ENCODE measurements around the gene DNAH10. TPM values are rescaled to one million over a fixed set of nuclear protein-coding genes. Genes with fewer than 3 reads are reported as not detected.
"Not testable (repeated sequence)": the region's sequence is repeated elsewhere in the genome, so short reads cannot be mapped to it uniquely, and the experiment has no call there.

DNAH10 gene
- total RNA-seq, 1 donor from 2014 or later = 0.54 TPM

DNA sequence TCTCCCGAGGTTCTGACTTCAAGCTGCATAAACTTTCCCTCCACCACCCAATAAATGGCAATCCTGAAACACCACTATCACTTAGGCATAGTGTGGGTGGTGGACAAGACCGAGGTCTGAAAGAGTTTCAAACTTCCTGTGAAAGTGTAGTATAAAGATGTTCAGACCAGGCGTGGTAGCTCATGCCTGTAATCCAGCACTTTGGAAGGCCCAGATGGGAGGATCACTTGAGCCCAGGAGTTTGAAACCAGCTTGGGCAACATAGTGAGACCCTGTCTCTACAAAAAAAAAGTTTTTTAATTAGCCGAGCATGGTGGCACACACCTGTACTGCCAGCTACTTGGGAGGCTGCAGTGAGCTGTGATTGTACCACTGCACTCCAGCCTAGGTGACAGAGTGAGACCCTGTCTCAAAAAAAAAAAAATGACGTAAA lies 148.7 kb downstream of the DNAH10 start:
- TF ChIP-seq, protein P1, sequence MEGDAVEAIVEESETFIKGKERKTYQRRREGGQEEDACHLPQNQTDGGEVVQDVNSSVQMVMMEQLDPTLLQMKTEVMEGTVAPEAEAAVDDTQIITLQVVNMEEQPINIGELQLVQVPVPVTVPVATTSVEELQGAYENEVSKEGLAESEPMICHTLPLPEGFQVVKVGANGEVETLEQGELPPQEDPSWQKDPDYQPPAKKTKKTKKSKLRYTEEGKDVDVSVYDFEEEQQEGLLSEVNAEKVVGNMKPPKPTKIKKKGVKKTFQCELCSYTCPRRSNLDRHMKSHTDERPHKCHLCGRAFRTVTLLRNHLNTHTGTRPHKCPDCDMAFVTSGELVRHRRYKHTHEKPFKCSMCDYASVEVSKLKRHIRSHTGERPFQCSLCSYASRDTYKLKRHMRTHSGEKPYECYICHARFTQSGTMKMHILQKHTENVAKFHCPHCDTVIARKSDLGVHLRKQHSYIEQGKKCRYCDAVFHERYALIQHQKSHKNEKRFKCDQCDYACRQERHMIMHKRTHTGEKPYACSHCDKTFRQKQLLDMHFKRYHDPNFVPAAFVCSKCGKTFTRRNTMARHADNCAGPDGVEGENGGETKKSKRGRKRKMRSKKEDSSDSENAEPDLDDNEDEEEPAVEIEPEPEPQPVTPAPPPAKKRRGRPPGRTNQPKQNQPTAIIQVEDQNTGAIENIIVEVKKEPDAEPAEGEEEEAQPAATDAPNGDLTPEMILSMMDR (IDR thresholded peaks at IDR 0.05; ENCODE audit: insufficient read depth, low read depth, low read length) = no peak
- no peak for TF ChIP-seq EZH2 (IDR thresholded peaks at IDR 0.05; ENCODE audit: insufficient read depth, low read length)
- Mint-ChIP-seq H3K4me1 (ENCODE audit: low read depth, unreplicated experiment) (peaks cover 10% of the 10 kb centered on the region), H3K4me3 (ENCODE audit: unreplicated experiment) (no peak overlapping the region)

DNA sequence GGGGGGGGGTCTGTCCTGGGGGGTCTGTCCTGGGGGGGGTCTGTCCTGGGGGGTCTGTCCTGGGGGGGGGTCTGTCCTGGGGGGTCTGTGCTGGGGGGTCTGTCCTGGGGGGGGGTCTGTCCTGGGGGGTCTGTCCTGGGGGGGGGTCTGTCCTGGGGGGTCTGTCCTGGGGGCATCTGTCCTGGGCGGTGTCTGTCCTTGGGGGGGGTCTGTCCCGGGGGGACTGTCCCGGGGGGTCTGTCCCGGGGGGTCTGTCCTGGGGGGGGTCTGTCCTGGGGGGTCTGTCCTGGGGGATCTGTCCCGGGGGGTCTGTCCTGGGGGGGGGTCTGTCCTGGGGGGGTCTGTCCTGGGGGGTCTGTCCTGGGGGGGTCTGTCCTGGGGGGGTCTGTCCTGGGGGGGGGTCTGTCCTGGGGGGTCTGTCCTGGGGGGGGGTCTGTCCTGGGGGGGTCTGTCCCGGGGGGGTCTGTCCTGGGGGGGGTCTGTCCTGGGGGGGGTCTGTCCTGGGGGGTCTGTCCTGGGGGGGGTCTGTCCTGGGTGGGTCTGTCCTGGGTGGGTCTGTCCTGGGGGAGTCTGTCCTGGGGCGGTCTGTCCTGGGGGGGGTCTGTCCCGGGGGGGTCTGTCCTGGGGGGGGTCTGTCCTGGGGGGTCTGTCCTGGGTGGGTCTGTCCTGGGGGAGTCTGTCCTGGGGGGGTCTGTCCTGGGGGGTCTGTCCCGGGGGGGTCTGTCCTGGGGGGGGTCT lies 149.7 kb downstream of the DNAH10 start:
- not testable (repeated sequence) for H3K36me3 Mint-ChIP-seq (ENCODE audit: low read depth, unreplicated experiment); FAIRE-seq; H3K4me2 ChIP-seq (ENCODE audit: low read length); H3K4me3 Mint-ChIP-seq (ENCODE audit: unreplicated experiment); H3K27ac ChIP-seq (ENCODE audit: low read depth, low read length); H3K4me1 ChIP-seq (ENCODE audit: insufficient read depth, low read length); DNase-seq (ENCODE audit: low read depth); H3K9me3 Mint-ChIP-seq (ENCODE audit: unreplicated experiment); H2AFZ ChIP-seq (ENCODE audit: low read depth, low read length); H3K36me3 ChIP-seq (ENCODE audit: insufficient read depth, low read length); H3K4me3 ChIP-seq (ENCODE audit: insufficient read depth, low read depth, low read length); H3K9me3 ChIP-seq (ENCODE audit: insufficient read depth, low read depth, low read length); H3K9ac ChIP-seq (ENCODE audit: low read length); H4K20me1 ChIP-seq (ENCODE audit: insufficient read depth, low read length); H3K27ac Mint-ChIP-seq (ENCODE audit: unreplicated experiment); H3K27me3 ChIP-seq (ENCODE audit: insufficient read depth, low read length); H3K79me2 ChIP-seq (ENCODE audit: insufficient read depth, low read length)
- Mint-ChIP-seq H3K27me3 (ENCODE audit: low read depth, unreplicated experiment) (peaks cover 14% of the 10 kb centered on the region), H3K4me1 (ENCODE audit: low read depth, unreplicated experiment) (peaks cover 14% of the 10 kb centered on the region)

More for the DNA sequence above, 148.7 kb downstream of the DNAH10 start:
- FAIRE-seq (no peak), DNase-seq (ENCODE audit: low read depth) (no peak)
- H3K4me2 ChIP-seq (ENCODE audit: low read length) = no peak overlapping the region
- H3K79me2 ChIP-seq (ENCODE audit: insufficient read depth, low read length) = no peaks in the 10 kb centered on the region
- no peaks in the 10 kb centered on the region for H4K20me1 ChIP-seq (ENCODE audit: insufficient read depth, low read length)
- H3K9me3 ChIP-seq (ENCODE audit: insufficient read depth, low read depth, low read length) = no peaks in the 10 kb centered on the region
- Mint-ChIP-seq H3K27me3 (ENCODE audit: low read depth, unreplicated experiment) (peaks cover 8% of the 10 kb centered on the region), H3K9me3 (ENCODE audit: unreplicated experiment) (no peaks in the 10 kb centered on the region), H3K36me3 (ENCODE audit: low read depth, unreplicated experiment) (no peaks in the 10 kb centered on the region), H3K27ac (ENCODE audit: unreplicated experiment) (no peak overlapping the region)
- no peak overlapping the region for H3K9ac ChIP-seq (ENCODE audit: low read length)
- no peaks in the 10 kb centered on the region for H3K36me3 ChIP-seq (ENCODE audit: insufficient read depth, low read length)
- no peak overlapping the region for H2AFZ ChIP-seq (ENCODE audit: low read depth, low read length)
- no peaks in the 10 kb centered on the region for H3K4me1 ChIP-seq (ENCODE audit: insufficient read depth, low read length)
- H3K27me3 ChIP-seq (ENCODE audit: insufficient read depth, low read length) = peaks cover under 1% of the 10 kb centered on the region
- no peak overlapping the region for H3K4me3 ChIP-seq (ENCODE audit: insufficient read depth, low read depth, low read length)
- H3K27ac ChIP-seq (ENCODE audit: low read depth, low read length) = no peak overlapping the region

DNA sequence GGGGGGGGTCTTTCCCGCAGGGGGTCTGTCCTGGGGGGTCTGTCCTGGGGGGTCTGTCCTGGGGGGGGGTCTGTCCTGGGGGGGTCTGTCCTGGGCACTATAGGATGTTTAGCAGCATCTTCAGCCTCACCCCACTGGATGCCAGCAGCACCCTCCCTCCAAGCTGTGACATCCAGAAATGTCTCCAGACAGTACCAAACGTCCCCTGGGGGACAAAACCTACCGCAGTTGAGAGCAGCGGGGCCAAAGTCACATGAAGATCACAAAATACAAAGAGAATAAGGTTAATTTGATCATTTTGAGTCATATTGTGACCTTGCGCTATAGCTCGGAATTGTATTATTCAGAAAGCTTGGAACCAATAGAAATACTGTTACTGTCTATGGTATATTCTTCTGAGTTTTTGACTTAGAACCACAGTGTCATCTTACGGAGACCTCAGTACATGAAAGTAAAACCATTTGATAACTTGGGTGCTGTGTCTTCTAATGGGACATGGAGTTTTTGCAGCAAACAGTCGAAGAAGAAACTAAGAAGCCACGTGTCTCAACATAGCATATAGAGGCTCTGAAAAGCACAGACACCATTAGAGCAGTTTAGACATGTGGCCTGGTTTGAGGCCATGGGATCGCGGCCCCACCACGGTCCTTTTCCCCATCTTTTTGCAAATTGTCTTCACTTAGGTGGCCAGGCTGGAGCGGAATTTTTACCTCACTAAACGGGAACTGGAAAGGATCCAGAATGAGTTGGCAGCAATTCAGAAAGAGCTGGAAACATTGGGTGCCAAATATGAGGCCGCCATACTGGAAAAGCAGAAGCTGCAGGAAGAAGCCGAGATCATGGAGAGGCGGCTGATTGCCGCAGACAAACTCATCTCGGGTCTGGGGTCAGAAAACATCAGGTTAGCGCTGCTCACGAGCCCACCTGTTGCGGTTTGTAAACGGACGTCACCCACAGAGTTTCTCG lies 150.6 kb downstream of the DNAH10 start:
- H3K9ac ChIP-seq (ENCODE audit: low read length) = no peak overlapping the region
- no peak for DNase-seq (ENCODE audit: low read depth)
- no peak overlapping the region for H3K4me3 Mint-ChIP-seq (ENCODE audit: unreplicated experiment)

More for the DNA sequence above, 150.6 kb downstream of the DNAH10 start:
- peaks cover 8% of the 10 kb centered on the region for H3K27me3 ChIP-seq (ENCODE audit: insufficient read depth, low read length)
- no peaks in the 10 kb centered on the region for H3K9me3 ChIP-seq (ENCODE audit: insufficient read depth, low read depth, low read length)
- TF ChIP-seq, protein P1 (IDR thresholded peaks at IDR 0.05; ENCODE audit: insufficient read depth, low read depth, low read length) = no peak
- H3K4me2 ChIP-seq (ENCODE audit: low read length) = no peak overlapping the region
- no peak overlapping the region for H3K4me3 ChIP-seq (ENCODE audit: insufficient read depth, low read depth, low read length)
- no peak overlapping the region for H3K27ac Mint-ChIP-seq (ENCODE audit: unreplicated experiment)
- no peaks in the 10 kb centered on the region for H4K20me1 ChIP-seq (ENCODE audit: insufficient read depth, low read length)
- no peak for FAIRE-seq
- H3K36me3 ChIP-seq (ENCODE audit: insufficient read depth, low read length) = no peaks in the 10 kb centered on the region
- peaks cover 16% of the 10 kb centered on the region for H3K27me3 Mint-ChIP-seq (ENCODE audit: low read depth, unreplicated experiment)
- no peaks in the 10 kb centered on the region for H3K79me2 ChIP-seq (ENCODE audit: insufficient read depth, low read length)
- H2AFZ ChIP-seq (ENCODE audit: low read depth, low read length) = no peak overlapping the region
- peaks cover 2% of the 10 kb centered on the region for H3K9me3 Mint-ChIP-seq (ENCODE audit: unreplicated experiment)
- no peaks in the 10 kb centered on the region for H3K36me3 Mint-ChIP-seq (ENCODE audit: low read depth, unreplicated experiment)
- peaks cover 9% of the 10 kb centered on the region for H3K4me1 Mint-ChIP-seq (ENCODE audit: low read depth, unreplicated experiment)
- H3K4me1 ChIP-seq (ENCODE audit: insufficient read depth, low read length) = no peaks in the 10 kb centered on the region
- H3K27ac ChIP-seq (ENCODE audit: low read depth, low read length) = no peak overlapping the region

All from astrocyte (in vitro differentiated cells and primary cell).